HCT116 (cell line): ENCODE data around the gene LRRC2. TPM values are rescaled to one million over a fixed set of nuclear protein-coding genes. Genes with fewer than 3 reads are reported as not detected.

Experiments
- ATAC-seq: fragments of 200-7000 bp; cut with Tn5 transposase; 2 replicates; pipeline ENCODE4 v1.9.1; 2020; ENCODE audit warnings: mild to moderate bottlenecking, moderate library complexity
- BruUV-seq: library from RNA; stranded (reverse); fragments of 400-500 nt; replicated peaks from 2 replicates; lab custom pipeline; 2021; lab: Mats Ljungman, UMichigan
- CTCF ChIA-PET: fragments of 300-600 bp; sonication (Branson Sonifier 250); formaldehyde crosslinking; loops from one replicate; lab custom pipeline; 2021; ENCODE audit warnings: antibody characterized with exemption; lab: Charles Lee
- POLR2A ChIA-PET: fragments of 300-600, 350-600 bp; sonication (Branson Sonifier 250); formaldehyde crosslinking; loops from one replicate; lab custom pipeline; 2021; ENCODE audit warnings: antibody characterized with exemption; lab: Charles Lee
- RAD21 ChIA-PET, 2 experiments: fragments of 300-600 bp; sonication (Branson Sonifier 250); formaldehyde crosslinking; loops; one replicate each; lab custom pipeline; 2023; ENCODE audit warnings: low total read pairs in 2 of 2; ENCODE audit not compliant: uncharacterized antibody in 2 of 2, unreplicated experiment in 2 of 2, low non-redundant PET in 1 of 2; lab: Charles Lee
- DNase-seq: peaks from one replicate; pipeline ENCODE4 v3.0.0-alpha.2; 2010; ENCODE audit warnings: low read depth, low spot score
- H2AFZ ChIP-seq: fragments of 200-600 bp; shearing (Covaris generic), sonication (generic); 2 replicates; pipeline ENCODE4 v1.6.1; 2017; ENCODE audit warnings: low read depth, mixed run types, mixed read lengths, antibody characterized with exemption, low read length; ENCODE audit not compliant: poor library complexity, severe bottlenecking
- H3K27ac ChIP-seq: 2 replicates; pipeline ENCODE4 v1.5.1; 2012; ENCODE audit warnings: low read depth, low read length
- H3K27me3 ChIP-seq: fragments of 200-600 bp; sonication (generic); 2 replicates; pipeline ENCODE4 v1.6.1; 2016; ENCODE audit warnings: mixed run types, low read length, mixed read lengths; ENCODE audit not compliant: insufficient read depth
- H3K36me3 ChIP-seq, 2 experiments: fragments of 200-500 bp in 1 of 2; fragments of 200-600 bp in 1 of 2; sonication (Bioruptor generic) in 1 of 2; sonication (generic) in 1 of 2; 2 replicates each; pipeline versions ENCODE4 v1.5.1 to v1.6.1; 2014 to 2016; ENCODE audit warnings: low read length in 2 of 2, inconsistent platforms in 1 of 2, mixed read lengths in 1 of 2, mixed run types in 1 of 2; ENCODE audit not compliant: insufficient read depth in 2 of 2, control insufficient read depth in 1 of 2
- H3K4me1 ChIP-seq, 2 experiments: fragments of 200-600 bp in 1 of 2; sonication (generic) in 1 of 2; 2 replicates each; pipeline versions ENCODE4 v1.5.1 to v1.6.1; 2012 to 2017; ENCODE audit warnings: low read length in 2 of 2, inconsistent platforms in 1 of 2, mild to moderate bottlenecking in 1 of 2, mixed read lengths in 1 of 2, mixed run types in 1 of 2, moderate library complexity in 1 of 2; ENCODE audit not compliant: insufficient read depth in 2 of 2, control insufficient read depth in 1 of 2
- H3K4me2 ChIP-seq: fragments of 200-600 bp; sonication (generic); 2 replicates; pipeline ENCODE4 v1.6.1; 2017; ENCODE audit warnings: mixed run types, low read length, mixed read lengths
- H3K4me3 ChIP-seq, 2 experiments: fragments of 200-600 bp in 1 of 2; sonication (generic) in 1 of 2; replicated peaks in 1 of 2; 2 replicates each; pipeline ENCODE4 v1.5.1; 2011 to 2016; ENCODE audit warnings: low read length in 2 of 2, control low read depth in 1 of 2, low read depth in 1 of 2, mild to moderate bottlenecking in 1 of 2, mixed read lengths in 1 of 2, mixed run types in 1 of 2
- H3K79me2 ChIP-seq: fragments of 200-600 bp; sonication (generic); 2 replicates; pipeline ENCODE4 v1.6.1; 2017; ENCODE audit warnings: mild to moderate bottlenecking, mixed run types, low read length, moderate library complexity, mixed read lengths; ENCODE audit not compliant: insufficient read depth
- H3K9ac ChIP-seq: fragments of 200-600 bp; sonication (generic); 2 replicates; pipeline ENCODE4 v1.6.1; 2016; ENCODE audit warnings: low read length, mixed read lengths
- H3K9me2 ChIP-seq: fragments of 200-600 bp; sonication (generic), shearing (Covaris generic); 2 replicates; pipeline ENCODE4 v1.6.1; 2017; ENCODE audit warnings: mixed run types, mild to moderate bottlenecking, moderate library complexity; ENCODE audit not compliant: insufficient read depth
- H3K9me3 ChIP-seq, 2 experiments: fragments of 200-500 bp in 1 of 2; fragments of 200-600 bp in 1 of 2; sonication (Bioruptor generic) in 1 of 2; sonication (generic) in 1 of 2; 2 replicates each; pipeline ENCODE4 v1.6.1; 2014 to 2017; ENCODE audit warnings: low read length in 2 of 2, mixed read lengths in 2 of 2, inconsistent platforms in 1 of 2, low read depth in 1 of 2, mild to moderate bottlenecking in 1 of 2, mixed run types in 1 of 2, moderate library complexity in 1 of 2; ENCODE audit not compliant: control insufficient read depth in 1 of 2, insufficient read depth in 1 of 2
- H4K20me1 ChIP-seq: fragments of 200-600 bp; sonication (generic), shearing (Covaris generic); 2 replicates; pipeline ENCODE4 v1.6.1; 2017; ENCODE audit warnings: mixed run types, mild to moderate bottlenecking, moderate library complexity; ENCODE audit not compliant: insufficient read depth
- CBX3 ChIP-seq: IDR thresholded peaks from 2 replicates; pipeline ENCODE4 v1.6.1; 2012; ENCODE audit warnings: low read depth
- CEBPB ChIP-seq: IDR thresholded peaks from 2 replicates; pipeline ENCODE4 v1.6.1; 2012; ENCODE audit warnings: low read depth
- EGR1 ChIP-seq: IDR thresholded peaks from 2 replicates; pipeline ENCODE4 v1.6.1; 2012; ENCODE audit warnings: low read depth
- EZH2phosphoT487 ChIP-seq: fragments of 200-600 bp; IDR thresholded peaks from 2 replicates; pipeline ENCODE4 v1.6.1; 2018; ENCODE audit warnings: antibody characterized with exemption, borderline replicate concordance
- FOSL1 ChIP-seq: IDR thresholded peaks from 2 replicates; pipeline ENCODE4 v1.6.1; 2012; ENCODE audit warnings: low read depth
- POLR2A ChIP-seq: IDR thresholded peaks from 2 replicates; pipeline ENCODE4 v1.7.0; 2011; ENCODE audit warnings: borderline replicate concordance; ENCODE audit not compliant: insufficient read depth, insufficient read length; ENCODE audit errors: extremely low read depth
- RAD21 ChIP-seq: IDR thresholded peaks from 2 replicates; pipeline ENCODE4 v1.6.1; 2012; ENCODE audit warnings: low read depth, mild to moderate bottlenecking
- SIN3A ChIP-seq: IDR thresholded peaks from 2 replicates; pipeline ENCODE4 v1.6.1; 2012; ENCODE audit warnings: low read depth
- SP1 ChIP-seq: IDR thresholded peaks from 2 replicates; pipeline ENCODE4 v1.6.1; 2012; ENCODE audit warnings: low read depth
- SRF ChIP-seq: IDR thresholded peaks from 2 replicates; pipeline ENCODE4 v1.6.1; 2012; ENCODE audit warnings: low read depth
- TCF7L2 ChIP-seq: IDR thresholded peaks from 2 replicates; pipeline ENCODE4 v1.7.0; 2011; ENCODE audit warnings: borderline replicate concordance, inconsistent platforms; ENCODE audit not compliant: insufficient read depth, insufficient read length; ENCODE audit errors: extremely low read depth
- YY1 ChIP-seq: IDR thresholded peaks from 2 replicates; pipeline ENCODE4 v1.6.1; 2011; ENCODE audit warnings: low read length, low read depth, moderate library complexity, mild to moderate bottlenecking; ENCODE audit not compliant: insufficient replicate concordance; ENCODE audit errors: extremely low read depth
- ZNF274 ChIP-seq: fragments of 200-500 bp; sonication (Bioruptor generic); IDR thresholded peaks from 2 replicates; pipeline ENCODE4 v1.6.1; 2014; ENCODE audit warnings: mild to moderate bottlenecking, low read depth, low read length, inconsistent platforms
- intact Hi-C: fragments of 100-400 bp; cut with micrococcal nuclease; formaldehyde crosslinking; loops from 2 replicates; pipeline ENCODE4 v1.10.0; 2022
- total RNA-seq: library from RNA; stranded (reverse); gene quantifications from one replicate; pipeline ENCODE4 v1.2.1, GENCODE V29; 2021; ENCODE audit not compliant: unreplicated experiment
- TF ChIP-seq, protein P1 (sequence below): IDR thresholded peaks from 2 replicates; pipeline ENCODE4 v1.6.1; 2012; ENCODE audit warnings: low read depth
- TF ChIP-seq, protein P2 (sequence below): IDR thresholded peaks from 2 replicates; pipeline ENCODE4 v1.6.1; 2012

LRRC2 gene
- total RNA-seq, 1 experiment from 2014 or later = not detected

- H3K27ac ChIP-seq = no peak overlapping the region
- intact Hi-C loops = no loop called here
- no peak overlapping the region for H2AFZ ChIP-seq
- H3K36me3 ChIP-seq = no peaks in the 10 kb centered on the region
- BruUV-seq = no TSS peak
- ChIA-PET POLR2A (no interaction called here), CTCF (interaction anchor here (1.0 kb wide), 1 partner anchor 41 kb away, joined by 4 read pairs; no protein-coding TSS in a partner anchor), RAD21 (no interaction called here)
- H3K4me1 ChIP-seq = no peaks in the 10 kb centered on the region
- H4K20me1 ChIP-seq = no peaks in the 10 kb centered on the region
- DNase-seq (no peak), ATAC-seq (no peak)
- no peak for TF ChIP-seq ZNF274
- TF ChIP-seq CEBPB = no peak
- TF ChIP-seq, protein P1, sequence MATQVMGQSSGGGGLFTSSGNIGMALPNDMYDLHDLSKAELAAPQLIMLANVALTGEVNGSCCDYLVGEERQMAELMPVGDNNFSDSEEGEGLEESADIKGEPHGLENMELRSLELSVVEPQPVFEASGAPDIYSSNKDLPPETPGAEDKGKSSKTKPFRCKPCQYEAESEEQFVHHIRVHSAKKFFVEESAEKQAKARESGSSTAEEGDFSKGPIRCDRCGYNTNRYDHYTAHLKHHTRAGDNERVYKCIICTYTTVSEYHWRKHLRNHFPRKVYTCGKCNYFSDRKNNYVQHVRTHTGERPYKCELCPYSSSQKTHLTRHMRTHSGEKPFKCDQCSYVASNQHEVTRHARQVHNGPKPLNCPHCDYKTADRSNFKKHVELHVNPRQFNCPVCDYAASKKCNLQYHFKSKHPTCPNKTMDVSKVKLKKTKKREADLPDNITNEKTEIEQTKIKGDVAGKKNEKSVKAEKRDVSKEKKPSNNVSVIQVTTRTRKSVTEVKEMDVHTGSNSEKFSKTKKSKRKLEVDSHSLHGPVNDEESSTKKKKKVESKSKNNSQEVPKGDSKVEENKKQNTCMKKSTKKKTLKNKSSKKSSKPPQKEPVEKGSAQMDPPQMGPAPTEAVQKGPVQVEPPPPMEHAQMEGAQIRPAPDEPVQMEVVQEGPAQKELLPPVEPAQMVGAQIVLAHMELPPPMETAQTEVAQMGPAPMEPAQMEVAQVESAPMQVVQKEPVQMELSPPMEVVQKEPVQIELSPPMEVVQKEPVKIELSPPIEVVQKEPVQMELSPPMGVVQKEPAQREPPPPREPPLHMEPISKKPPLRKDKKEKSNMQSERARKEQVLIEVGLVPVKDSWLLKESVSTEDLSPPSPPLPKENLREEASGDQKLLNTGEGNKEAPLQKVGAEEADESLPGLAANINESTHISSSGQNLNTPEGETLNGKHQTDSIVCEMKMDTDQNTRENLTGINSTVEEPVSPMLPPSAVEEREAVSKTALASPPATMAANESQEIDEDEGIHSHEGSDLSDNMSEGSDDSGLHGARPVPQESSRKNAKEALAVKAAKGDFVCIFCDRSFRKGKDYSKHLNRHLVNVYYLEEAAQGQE = no peak
- TF ChIP-seq YY1 = no peak
- TF ChIP-seq EZH2phosphoT487 = no peak
- no peak for TF ChIP-seq TCF7L2
- no peak for TF ChIP-seq FOSL1
- TF ChIP-seq POLR2A = no peak
- TF ChIP-seq SP1 = no peak
- TF ChIP-seq RAD21 = no peak
- TF ChIP-seq, protein P2, sequence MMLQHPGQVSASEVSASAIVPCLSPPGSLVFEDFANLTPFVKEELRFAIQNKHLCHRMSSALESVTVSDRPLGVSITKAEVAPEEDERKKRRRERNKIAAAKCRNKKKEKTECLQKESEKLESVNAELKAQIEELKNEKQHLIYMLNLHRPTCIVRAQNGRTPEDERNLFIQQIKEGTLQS = no peak
- TF ChIP-seq EGR1 = no peak
- no peak for TF ChIP-seq CBX3
- TF ChIP-seq SRF = no peak
- no peak for TF ChIP-seq SIN3A
- H3K4me2 ChIP-seq = no peak overlapping the region
- no peak overlapping the region for H3K4me3 ChIP-seq
- H3K27me3 ChIP-seq = no peaks in the 10 kb centered on the region
- H3K9me2 ChIP-seq = no peaks in the 10 kb centered on the region
- H3K9ac ChIP-seq = no peak overlapping the region
- H3K79me2 ChIP-seq = no peaks in the 10 kb centered on the region
- H3K9me3 ChIP-seq = no peaks in the 10 kb centered on the region
These were observed 33.5 kb upstream of the LRRC2 start for GRCh38 chr3:46599590-46599989.
